ENCODE results near the gene WNT9B. TPM values are rescaled to one million over a fixed set of nuclear protein-coding genes. Genes with fewer than 3 reads are reported as not detected.

WNT9B gene
- total RNA-seq (ENCODE audit: unreplicated experiment), result 0.26 TPM
- long read RNA-seq, result 0 reads

GRCh38 chr17:46851029-46851741, at the start of gene WNT9B:
WNT9B (plus strand) TSS chr17:46851583; CDS start chr17:46851639, 56 bp downstream.
- no peak for TF ChIP-seq CTCF (IDR thresholded peaks at IDR 0.05; ENCODE audit: unreplicated experiment)
- Mint-ChIP-seq H3K36me3 (ENCODE audit: low read depth, unreplicated experiment) (peaks cover 6% of the 10 kb centered on the region), H3K4me3 (ENCODE audit: unreplicated experiment) (peak within 1 kb of the TSS; percentile 81), H3K9me3 (ENCODE audit: unreplicated experiment) (no peaks in the 10 kb centered on the region), H3K4me1 (ENCODE audit: unreplicated experiment) (peaks cover 10% of the 10 kb centered on the region), H3K27me3 (ENCODE audit: unreplicated experiment) (peaks cover 18% of the 10 kb centered on the region), H3K27ac (ENCODE audit: unreplicated experiment) (no peak within 1 kb of the TSS)
- peak; percentile 32 for DNase-seq (ENCODE audit: low spot score)

GRCh38 chr17:46802800-46803199, 48.6 kb upstream of the WNT9B start:
- Mint-ChIP-seq H3K36me3 (ENCODE audit: low read depth, unreplicated experiment) (peaks cover 15% of the 10 kb centered on the region), H3K27me3 (ENCODE audit: unreplicated experiment) (peaks cover 4% of the 10 kb centered on the region), H3K4me1 (ENCODE audit: unreplicated experiment) (peaks cover 4% of the 10 kb centered on the region), H3K27ac (ENCODE audit: unreplicated experiment) (no peak overlapping the region), H3K4me3 (ENCODE audit: unreplicated experiment) (no peak overlapping the region), H3K9me3 (ENCODE audit: unreplicated experiment) (no peaks in the 10 kb centered on the region)
- no peak for TF ChIP-seq CTCF (IDR thresholded peaks at IDR 0.05; ENCODE audit: unreplicated experiment)
- no peak for DNase-seq (ENCODE audit: low spot score)

GRCh38 chr17:46803544-46803943, 47.8 kb upstream of the WNT9B start:
- Mint-ChIP-seq H3K9me3 (ENCODE audit: unreplicated experiment) (no peaks in the 10 kb centered on the region), H3K27ac (ENCODE audit: unreplicated experiment) (no peak overlapping the region), H3K4me1 (ENCODE audit: unreplicated experiment) (peaks cover 5% of the 10 kb centered on the region), H3K36me3 (ENCODE audit: low read depth, unreplicated experiment) (peaks cover 20% of the 10 kb centered on the region), H3K27me3 (ENCODE audit: unreplicated experiment) (peaks cover 4% of the 10 kb centered on the region), H3K4me3 (ENCODE audit: unreplicated experiment) (no peak overlapping the region)
- DNase-seq (ENCODE audit: low spot score), result no peak
- no peak for TF ChIP-seq CTCF (IDR thresholded peaks at IDR 0.05; ENCODE audit: unreplicated experiment)

GRCh38 chr17:46805771-46806170, 45.6 kb upstream of the WNT9B start:
- H3K4me3 Mint-ChIP-seq (ENCODE audit: unreplicated experiment), result no peak overlapping the region
- no peak for DNase-seq (ENCODE audit: low spot score)
- peaks cover 19% of the 10 kb centered on the region for H3K36me3 Mint-ChIP-seq (ENCODE audit: low read depth, unreplicated experiment)
- peaks cover 14% of the 10 kb centered on the region for H3K4me1 Mint-ChIP-seq (ENCODE audit: unreplicated experiment)
- peaks cover 2% of the 10 kb centered on the region for H3K27me3 Mint-ChIP-seq (ENCODE audit: unreplicated experiment)
- TF ChIP-seq CTCF (IDR thresholded peaks at IDR 0.05; ENCODE audit: unreplicated experiment), result no peak
- H3K27ac Mint-ChIP-seq (ENCODE audit: unreplicated experiment), result no peak overlapping the region
- H3K9me3 Mint-ChIP-seq (ENCODE audit: unreplicated experiment), result no peaks in the 10 kb centered on the region

- Mint-ChIP-seq H3K27me3 (ENCODE audit: unreplicated experiment) (peaks cover 2% of the 10 kb centered on the region), H3K36me3 (ENCODE audit: low read depth, unreplicated experiment) (peaks cover 22% of the 10 kb centered on the region), H3K9me3 (ENCODE audit: unreplicated experiment) (no peaks in the 10 kb centered on the region), H3K27ac (ENCODE audit: unreplicated experiment) (no peak overlapping the region), H3K4me1 (ENCODE audit: unreplicated experiment) (peaks cover 35% of the 10 kb centered on the region), H3K4me3 (ENCODE audit: unreplicated experiment) (no peak overlapping the region)
- DNase-seq (ENCODE audit: low spot score), result no peak
- TF ChIP-seq CTCF (IDR thresholded peaks at IDR 0.05; ENCODE audit: unreplicated experiment), result no peak
Measured at GRCh38 chr17:46809110-46809571, 42.2 kb upstream of the WNT9B start.

Measured in endothelial cell (in vitro differentiated cells).